HL-60/S4 (cell line): ENCODE data around the gene LIME1.

Experiments used
- in situ Hi-C: fragments of 300-500 bp; cut with MboI; formaldehyde crosslinking; loops from 2 replicates; pipeline ENCODE4 v1.14.3; 2022; ENCODE audit warnings: low sequenced_read_pairs

Gene LIME1, protein sequence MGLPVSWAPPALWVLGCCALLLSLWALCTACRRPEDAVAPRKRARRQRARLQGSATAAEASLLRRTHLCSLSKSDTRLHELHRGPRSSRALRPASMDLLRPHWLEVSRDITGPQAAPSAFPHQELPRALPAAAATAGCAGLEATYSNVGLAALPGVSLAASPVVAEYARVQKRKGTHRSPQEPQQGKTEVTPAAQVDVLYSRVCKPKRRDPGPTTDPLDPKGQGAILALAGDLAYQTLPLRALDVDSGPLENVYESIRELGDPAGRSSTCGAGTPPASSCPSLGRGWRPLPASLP

DNA sequence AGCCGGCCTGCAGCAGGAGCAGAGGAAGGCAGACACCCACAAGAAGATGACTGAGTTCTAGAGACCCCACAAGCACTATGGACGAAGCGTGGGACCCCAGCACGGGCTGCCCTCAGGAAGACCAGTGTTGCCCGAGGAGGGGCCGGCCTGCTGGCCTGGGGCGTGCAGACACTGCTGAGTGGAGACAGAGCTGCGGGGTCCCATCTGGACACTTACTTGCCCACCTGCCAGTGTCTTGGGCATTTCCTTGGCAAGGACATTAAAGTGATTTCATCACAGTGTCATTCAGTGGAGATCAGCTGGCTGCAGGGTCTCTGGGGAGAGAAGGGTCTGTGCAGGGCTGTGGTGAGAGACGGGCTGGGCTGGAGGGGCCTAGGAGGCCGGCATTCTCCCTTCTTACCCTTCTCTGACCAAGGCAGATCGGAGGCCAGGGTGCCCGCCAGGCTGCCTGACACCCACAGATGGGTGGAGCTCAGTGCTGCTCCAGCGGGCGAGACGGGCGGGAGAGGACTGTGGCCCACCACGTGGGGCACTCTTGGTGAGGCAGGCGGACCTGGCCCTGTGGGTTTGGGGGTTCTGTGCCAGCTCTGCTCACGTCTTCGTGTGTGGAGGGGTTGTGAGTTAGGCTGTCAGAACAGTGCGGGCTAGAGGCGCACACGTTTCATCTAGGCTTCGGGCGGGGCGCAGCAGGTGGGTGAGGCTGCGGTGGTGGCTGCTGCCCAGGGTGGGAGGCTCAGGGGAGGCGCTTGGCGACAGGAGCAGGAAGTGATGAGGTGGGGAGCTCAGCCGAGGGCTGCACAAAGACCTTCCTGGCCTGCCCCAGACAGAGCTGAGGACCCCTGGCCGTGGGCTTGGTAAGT is at the start of gene LIME1:
Gene LIME1 (plus strand): TSS at position 806 of the 860 bp plus-strand sequence. CDS start 886 bp downstream, outside the sequence.
- in situ Hi-C loops: no loop called here

DNA sequence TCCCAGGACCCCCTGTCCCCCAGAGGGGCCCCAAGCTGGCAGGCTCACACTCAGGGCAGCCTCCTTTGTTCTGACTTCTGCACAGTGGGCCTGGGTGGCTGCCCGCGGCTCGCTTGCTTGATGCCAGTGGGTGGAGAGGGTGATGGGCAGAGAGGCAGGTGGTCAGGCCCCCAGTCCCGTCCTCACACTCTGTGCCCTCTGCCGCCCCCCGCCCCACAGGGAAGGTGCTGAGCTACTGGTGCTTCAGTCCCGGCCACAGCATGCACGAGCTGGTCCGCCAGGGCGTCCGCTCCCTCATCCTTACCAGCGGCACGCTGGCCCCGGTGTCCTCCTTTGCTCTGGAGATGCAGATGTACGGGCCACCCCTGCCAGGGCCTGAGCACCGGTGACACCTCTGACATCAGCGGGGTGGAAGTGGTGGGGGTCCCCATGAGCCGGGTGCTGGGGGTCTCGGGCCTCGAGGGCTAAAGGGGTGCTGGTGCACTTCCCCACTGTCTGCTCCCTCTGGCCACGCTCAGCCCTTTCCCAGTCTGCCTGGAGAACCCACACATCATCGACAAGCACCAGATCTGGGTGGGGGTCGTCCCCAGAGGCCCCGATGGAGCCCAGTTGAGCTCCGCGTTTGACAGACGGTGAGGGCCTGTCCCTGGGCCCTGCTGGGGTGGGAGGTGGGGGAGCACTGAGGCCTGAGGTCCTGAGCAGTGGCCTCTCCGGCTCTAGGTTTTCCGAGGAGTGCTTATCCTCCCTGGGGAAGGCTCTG is 48.9 kb upstream of the LIME1 start:
- in situ Hi-C loops: no loop called here

DNA sequence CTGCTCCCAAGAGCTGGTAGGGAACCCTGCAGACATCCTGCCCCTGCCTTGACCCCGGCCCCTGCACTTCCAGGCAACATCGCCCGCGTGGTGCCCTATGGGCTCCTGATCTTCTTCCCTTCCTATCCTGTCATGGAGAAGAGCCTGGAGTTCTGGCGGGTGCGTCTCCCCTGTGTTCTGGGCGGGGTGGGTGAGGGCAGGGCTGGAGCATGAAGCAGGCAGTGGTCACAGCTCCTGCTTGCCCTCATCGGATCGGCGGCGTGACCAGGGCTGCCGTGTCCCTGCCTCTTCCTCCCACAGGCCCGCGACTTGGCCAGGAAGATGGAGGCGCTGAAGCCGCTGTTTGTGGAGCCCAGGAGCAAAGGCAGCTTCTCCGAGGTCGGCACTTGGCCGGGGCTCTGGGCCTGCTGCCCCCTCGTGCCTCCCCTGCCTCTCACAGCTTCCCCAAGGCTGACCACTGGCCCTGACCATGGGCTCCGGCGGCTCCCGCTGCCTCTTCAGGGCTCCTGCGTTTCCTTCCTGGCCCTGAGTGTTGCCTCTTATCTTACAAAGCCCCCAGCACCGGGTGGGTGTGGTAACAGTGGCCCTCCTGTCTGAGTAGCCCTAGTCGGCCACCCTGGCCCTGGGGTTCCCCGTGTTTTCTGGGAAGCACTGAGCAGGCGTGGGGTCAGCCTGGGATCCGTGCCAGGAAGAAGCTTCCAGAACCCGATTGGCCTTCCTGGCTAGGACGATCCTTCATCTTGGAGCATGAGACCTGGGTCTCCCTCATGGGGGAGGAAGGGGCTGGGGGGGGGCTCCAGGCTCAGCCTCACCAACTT is 48.0 kb upstream of the LIME1 start:
- in situ Hi-C loops: no loop called here

DNA sequence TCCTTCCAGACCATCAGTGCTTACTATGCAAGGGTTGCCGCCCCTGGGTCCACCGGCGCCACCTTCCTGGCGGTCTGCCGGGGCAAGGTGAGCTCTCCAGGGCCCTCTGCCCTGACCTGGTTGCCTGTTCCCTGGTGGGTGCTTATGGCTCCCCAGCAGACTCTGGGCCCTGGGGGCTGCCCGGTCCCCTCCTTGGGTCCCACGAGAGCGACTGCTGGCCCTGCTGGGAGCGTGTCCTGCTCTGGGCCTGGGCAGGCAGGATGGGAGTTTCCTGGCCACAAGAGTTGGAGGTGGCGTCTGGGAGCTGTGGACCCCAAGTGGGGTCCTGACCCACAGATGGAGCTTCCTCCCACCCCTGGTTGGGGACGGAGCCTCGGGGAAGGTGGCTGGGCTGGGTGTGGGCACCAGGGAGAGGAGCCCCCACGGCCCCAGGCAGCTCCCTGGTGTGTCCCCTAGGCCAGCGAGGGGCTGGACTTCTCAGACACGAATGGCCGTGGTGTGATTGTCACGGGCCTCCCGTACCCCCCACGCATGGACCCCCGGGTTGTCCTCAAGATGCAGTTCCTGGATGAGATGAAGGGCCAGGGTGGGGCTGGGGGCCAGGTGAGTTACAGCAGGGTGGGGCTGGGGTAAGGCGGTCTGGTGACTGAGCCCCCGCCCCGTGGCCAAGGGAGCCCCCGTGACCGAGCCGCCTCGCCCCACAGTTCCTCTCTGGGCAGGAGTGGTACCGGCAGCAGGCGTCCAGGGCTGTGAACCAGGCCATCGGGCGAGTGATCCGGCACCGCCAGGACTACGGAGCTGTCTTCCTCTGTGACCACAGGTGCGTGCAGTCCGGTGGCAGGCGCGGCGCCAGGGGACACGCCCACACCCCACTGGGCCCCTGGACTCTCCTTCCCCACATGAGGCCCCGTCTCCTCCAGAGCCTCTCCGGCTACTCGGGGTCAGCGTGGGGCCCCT is 47.1 kb upstream of the LIME1 start:
- in situ Hi-C loops: no loop called here

DNA sequence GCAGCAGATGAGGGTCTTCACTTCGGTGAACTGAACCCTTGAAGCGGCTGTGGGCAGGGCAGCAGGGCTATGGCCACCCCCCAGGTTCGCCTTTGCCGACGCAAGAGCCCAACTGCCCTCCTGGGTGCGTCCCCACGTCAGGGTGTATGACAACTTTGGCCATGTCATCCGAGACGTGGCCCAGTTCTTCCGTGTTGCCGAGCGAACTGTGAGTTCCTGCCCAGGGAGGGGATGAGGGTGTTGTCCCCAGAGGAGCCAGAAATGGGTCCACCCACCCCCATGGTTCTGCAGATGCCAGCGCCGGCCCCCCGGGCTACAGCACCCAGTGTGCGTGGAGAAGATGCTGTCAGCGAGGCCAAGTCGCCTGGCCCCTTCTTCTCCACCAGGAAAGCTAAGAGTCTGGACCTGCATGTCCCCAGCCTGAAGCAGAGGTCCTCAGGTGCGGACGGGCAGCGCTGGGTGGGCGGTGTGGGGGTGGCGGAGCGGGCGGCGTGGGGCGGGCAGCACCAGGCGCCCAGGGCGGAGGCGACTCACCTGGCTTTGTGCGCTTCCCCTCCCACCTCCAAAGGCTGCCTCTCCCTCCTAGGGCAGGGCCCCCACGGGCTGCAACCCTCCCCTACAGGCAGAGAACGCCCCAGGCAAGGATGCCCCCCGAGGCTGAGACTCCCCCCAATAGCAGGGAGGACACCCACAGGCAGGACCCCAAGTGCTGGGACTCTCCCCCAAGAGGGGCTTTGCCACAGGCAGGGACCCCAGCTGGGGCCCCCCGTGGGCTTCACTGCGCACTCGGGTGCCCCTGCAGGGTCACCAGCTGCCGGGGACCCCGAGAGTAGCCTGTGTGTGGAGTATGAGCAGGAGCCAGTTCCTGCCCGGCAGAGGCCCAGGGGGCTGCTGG is 46.2 kb upstream of the LIME1 start:
- in situ Hi-C loops: no loop called here

DNA sequence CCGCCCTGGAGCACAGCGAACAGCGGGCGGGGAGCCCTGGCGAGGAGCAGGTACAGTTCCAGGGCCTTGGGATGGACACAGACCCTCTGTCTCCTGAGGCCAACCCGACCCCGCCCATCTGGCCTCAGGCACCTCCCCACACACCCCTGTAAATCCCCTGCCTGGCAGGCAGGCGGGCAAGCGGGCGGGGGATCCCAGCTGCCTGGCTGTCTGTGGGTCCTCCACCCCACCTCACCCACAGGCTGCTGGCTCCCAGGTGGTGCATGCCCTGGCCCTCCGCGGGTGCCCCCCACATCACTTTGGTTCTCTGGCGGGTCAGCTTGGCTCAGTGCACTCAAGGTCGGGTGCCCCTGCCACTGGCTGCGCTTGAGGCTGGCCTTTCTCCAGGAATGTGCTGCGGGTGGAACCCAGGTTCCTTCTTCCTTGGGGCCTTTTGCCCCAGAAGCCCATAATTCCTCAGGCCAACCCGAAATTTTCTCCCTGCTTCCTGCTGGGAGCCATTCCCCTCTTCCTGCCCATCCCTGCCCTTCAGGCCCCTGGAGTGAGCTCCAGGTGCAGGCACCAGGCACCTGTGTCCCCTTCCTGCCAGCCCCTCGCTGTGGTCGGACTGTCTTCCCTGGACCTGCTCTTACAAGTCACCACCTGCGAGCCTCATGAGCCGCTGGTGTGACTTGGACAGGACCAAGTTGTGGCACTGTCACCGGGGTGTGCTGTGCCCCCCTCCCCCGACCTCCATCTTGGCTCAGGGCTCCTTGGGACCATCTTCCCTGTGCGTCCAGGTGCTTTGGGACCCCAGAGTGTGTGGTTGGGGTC is 45.4 kb upstream of the LIME1 start:
- in situ Hi-C loops: no loop called here

DNA sequence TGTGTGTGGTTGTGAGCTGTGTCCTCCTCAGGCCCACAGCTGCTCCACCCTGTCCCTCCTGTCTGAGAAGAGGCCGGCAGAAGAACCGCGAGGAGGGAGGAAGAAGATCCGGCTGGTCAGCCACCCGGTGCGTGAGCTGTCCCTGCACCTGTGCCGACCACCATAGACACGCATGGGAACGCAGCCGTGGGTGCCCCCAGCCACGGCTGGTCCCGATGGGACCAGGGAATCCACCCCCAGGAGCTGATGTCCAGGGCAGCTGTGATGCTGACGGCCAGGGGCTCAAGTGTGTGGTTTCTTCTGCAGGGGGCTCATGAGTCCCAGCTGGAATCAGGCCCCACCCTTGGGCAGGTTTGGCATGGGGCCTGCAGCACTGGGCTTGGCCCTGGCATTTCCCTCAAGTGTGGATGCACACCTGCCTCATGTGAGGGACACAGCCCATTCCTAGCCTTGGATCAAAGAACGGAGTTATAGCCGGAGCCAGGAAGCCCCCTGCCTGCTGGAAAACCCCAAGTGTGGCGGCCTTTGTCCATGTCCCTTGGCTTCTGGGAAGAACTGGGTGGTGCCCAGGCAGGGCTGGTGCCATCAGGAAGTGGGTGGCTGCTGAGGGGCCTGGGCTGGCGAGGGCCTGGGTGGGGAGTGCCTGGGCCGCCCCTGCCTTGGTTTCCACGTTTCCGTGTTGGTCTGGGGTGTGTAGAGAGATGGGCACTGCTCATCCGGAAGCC is 44.6 kb upstream of the LIME1 start:
- in situ Hi-C loops: no loop called here

DNA sequence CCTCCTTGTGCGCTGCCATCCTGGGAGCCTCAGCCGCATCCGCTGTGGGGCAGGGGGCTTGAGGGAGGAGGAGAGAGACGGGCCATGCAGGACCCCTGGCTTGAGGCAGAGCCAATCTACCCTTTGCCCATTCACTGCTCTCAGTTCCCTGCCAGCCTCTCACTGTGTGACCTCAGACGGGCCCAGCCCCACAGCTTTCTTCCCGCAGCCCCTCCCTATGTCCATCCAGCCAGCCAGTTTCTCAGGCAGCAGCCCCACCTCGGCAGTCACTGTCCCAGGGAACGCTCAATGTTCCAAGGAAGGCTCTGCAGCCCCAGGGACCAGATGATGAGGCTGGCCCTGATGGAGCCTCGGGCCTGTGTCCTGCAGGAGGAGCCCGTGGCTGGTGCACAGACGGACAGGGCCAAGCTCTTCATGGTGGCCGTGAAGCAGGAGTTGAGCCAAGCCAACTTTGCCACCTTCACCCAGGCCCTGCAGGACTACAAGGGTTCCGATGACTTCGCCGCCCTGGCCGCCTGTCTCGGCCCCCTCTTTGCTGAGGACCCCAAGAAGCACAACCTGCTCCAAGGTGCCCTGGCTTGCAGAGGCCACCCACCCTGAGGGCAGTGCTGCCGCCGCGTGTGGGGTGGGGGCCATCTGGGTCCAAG is 43.9 kb upstream of the LIME1 start:
- in situ Hi-C loops: no loop called here

DNA sequence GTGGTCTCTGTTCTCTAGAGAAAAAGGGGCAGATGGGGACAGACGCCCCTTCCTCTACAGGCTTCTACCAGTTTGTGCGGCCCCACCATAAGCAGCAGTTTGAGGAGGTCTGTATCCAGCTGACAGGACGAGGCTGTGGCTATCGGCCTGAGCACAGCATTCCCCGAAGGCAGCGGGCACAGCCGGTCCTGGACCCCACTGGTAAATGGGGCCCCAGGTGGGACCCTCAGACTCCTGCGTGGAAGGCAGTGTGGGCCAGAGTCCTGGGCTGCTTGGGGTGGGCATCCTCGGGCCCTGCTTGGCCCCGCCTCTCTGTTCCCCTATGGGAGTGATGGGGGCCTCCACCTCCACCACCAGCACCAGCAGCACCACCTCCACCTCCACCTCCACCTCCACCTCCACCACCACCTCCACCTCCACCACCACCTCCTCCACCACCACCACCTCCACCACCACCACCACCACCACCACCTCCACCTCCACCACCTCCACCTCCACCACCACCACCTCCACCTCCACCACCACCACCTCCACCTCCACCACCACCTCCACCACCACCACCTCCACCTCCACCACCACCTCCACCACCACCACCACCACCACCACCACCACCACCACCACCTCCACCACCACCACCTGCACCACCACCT is 43.3 kb upstream of the LIME1 start:
- in situ Hi-C loops: no loop called here

DNA sequence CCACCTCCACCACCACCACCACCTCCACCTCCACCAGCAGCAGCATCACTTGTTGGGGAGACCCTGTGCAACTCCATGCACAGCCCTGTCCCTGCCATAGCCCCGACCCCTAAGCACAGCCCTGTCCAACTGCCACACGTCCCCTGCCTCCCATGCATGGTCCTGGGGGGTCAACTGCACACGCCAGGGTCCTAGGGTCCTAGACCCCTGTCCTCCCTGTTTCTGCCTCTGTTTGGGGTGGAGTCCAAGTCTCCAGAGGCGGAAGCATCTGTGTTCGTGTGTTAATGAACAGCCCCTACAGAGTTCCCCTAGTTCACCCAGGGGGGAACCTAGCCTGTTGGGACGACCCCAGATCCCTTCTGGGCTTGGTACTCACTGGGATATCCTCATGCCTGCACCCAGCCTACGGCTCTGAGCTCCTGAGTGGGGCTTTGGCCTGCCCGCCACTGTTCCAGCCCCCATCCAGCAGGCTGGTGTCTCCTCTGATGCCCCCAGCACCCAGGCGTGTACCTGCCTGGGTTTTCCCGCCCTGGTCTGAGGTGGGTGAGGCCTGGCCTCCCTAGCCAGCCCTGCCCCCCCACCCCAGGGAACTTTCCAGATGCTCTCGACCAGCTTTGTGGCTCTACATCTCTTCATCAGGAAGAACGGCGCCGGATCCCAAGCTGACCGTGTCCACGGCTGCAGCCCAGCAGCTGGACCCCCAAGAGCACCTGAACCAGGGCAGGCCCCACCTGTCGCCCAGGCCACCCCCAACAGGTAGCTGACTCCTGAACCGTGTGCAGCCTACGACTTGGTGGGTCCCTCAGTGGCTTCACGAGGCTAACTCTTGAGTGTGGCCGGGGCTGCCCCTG is 42.5 kb upstream of the LIME1 start:
- in situ Hi-C loops: no loop called here

DNA sequence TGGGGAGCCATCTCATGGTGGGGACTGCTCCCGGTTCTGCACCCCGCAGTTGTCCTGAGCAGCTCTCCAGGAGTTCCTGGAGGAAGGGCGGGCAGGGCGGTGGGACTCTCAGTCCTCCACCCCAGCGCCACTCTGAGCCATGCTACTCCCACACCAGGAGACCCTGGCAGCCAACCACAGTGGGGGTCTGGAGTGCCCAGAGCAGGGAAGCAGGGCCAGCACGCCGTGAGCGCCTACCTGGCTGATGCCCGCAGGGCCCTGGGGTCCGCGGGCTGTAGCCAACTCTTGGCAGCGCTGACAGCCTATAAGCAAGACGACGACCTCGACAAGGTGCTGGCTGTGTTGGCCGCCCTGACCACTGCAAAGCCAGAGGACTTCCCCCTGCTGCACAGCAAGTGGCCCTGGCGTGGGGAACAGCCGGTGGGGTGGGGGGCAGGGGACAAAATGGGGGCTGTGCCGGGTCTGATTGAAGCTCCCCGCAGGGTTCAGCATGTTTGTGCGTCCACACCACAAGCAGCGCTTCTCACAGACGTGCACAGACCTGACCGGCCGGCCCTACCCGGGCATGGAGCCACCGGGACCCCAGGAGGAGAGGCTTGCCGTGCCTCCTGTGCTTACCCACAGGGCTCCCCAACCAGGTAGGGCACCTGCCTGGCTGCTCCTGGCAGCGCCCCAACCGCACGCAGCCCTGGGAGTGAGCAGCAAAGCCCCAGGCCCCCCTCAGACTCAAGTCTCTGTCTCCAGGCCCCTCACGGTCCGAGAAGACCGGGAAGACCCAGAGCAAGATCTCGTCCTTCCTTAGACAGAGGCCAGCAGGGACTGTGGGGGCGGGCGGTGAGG is 41.7 kb upstream of the LIME1 start:
- in situ Hi-C loops: no loop called here

DNA sequence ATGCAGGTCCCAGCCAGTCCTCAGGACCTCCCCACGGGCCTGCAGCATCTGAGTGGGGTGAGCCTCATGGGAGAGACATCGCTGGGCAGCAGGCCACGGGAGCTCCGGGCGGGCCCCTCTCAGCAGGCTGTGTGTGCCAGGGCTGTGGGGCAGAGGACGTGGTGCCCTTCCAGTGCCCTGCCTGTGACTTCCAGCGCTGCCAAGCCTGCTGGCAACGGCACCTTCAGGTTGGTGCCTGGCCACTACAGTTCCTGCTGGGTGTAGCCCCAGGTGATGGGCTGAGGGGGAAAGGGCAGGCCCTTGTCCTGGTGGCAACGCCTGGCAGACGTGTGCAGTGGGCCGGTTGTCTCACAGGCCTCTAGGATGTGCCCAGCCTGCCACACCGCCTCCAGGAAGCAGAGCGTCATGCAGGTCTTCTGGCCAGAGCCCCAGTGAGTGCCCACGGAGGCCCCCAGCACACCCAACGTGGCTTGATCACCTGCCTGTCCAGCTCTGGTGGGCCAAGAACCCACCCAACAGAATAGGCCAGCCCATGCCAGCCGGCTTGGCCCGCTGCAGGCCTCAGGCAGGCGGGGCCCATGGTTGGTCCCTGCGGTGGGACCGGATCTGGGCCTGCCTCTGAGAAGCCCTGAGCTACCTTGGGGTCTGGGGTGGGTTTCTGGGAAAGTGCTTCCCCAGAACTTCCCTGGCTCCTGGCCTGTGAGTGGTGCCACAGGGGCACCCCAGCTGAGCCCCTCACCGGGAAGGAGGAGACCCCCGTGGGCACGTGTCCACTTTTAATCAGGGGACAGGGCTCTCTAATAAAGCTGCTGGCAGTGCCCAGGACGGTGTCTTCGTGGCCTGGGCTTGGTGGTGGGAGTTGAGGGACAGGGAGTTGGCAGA is 40.8 kb upstream of the LIME1 start:
- in situ Hi-C loops: no loop called here

DNA sequence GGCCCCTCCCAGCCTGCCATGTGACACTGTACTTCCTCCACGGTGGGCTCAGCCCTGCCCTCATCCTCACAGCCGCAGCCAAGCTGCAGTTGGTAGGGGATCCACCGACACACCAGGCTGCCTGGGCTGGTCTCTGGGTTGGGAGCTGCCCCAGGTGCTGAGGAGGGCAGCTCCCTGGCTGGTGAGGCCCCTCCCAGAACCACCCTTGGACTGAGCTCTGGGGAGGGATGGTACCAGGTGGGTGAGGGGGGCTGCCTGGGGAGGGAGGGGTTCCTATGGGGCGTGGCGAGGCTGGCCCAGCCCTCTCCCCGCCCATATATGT is 40.2 kb upstream of the LIME1 start:
- in situ Hi-C loops: no loop called here
